B cell (primary cell): ENCODE measurements around the gene RFWD3. TPM values are rescaled to one million over a fixed set of nuclear protein-coding genes. Genes with fewer than 3 reads are reported as not detected.

Experiments
- ATAC-seq: fragments of 200-7000 bp; cut with Tn5 transposase; one replicate; pipeline ENCODE4 v1.10.0; 2021; ENCODE audit warnings: low read depth, mild to moderate bottlenecking, moderate number of reproducible peaks, moderate library complexity
- CTCF ChIA-PET: fragments of 350-600 bp; sonication (Branson Sonifier 250); formaldehyde crosslinking; loops from one replicate; lab custom pipeline; 2021; ENCODE audit warnings: antibody characterized with exemption, inconsistent platforms; lab: Charles Lee
- POLR2A ChIA-PET: fragments of 350-600 bp; sonication (Branson Sonifier 250); formaldehyde crosslinking; loops from one replicate; lab custom pipeline; 2021; ENCODE audit warnings: antibody characterized with exemption; lab: Charles Lee
- DNase-seq: peaks from one replicate; pipeline ENCODE4 v3.0.0; 2013
- H2AFZ ChIP-seq: 2 replicates; pipeline ENCODE4 v1.6.1; 2012; ENCODE audit warnings: mild to moderate bottlenecking, low read depth, low read length; ENCODE audit not compliant: insufficient read depth, poor library complexity, severe bottlenecking
- H3K27ac ChIP-seq, 2 donors: 1 replicate in 1 of 2; 2 replicates in 1 of 2; pipeline ENCODE4 v1.5.1; 2012 to 2013; ENCODE audit warnings: low read length in 2 of 2, mild to moderate bottlenecking in 2 of 2, moderate library complexity in 1 of 2
- H3K27me3 ChIP-seq, 4 experiments: fragments of 200-600 bp in 1 of 4; sonication (generic) in 1 of 4; replicated peaks in 1 of 4; 1 replicate in 2 of 4; 2 replicates in 2 of 4; pipeline versions ENCODE4 v1.6.1 to v1.7.0; 2013 to 2016; ENCODE audit warnings: low read length in 3 of 4, mild to moderate bottlenecking in 2 of 4, mixed read lengths in 1 of 4, moderate library complexity in 1 of 4; ENCODE audit not compliant: insufficient read depth in 4 of 4, control insufficient read depth in 3 of 4; ENCODE audit errors: control extremely low read depth in 1 of 4
- H3K36me3 ChIP-seq, 2 experiments: replicated peaks in 1 of 2; 1 replicate in 1 of 2; 2 replicates in 1 of 2; pipeline versions ENCODE4 v1.6.1 to v1.7.1; 2013; ENCODE audit warnings: low read length in 1 of 2; ENCODE audit not compliant: insufficient read depth in 2 of 2, control insufficient read depth in 1 of 2; ENCODE audit errors: control extremely low read depth in 1 of 2, extremely low read depth in 1 of 2
- H3K4me1 ChIP-seq, 2 donors: fragments of 200-600 bp in 1 of 2; sonication (generic) in 1 of 2; 1 replicate in 1 of 2; 2 replicates in 1 of 2; pipeline versions ENCODE4 v1.5.1 to v1.6.1; 2013 to 2017; ENCODE audit warnings: low read length in 2 of 2; ENCODE audit not compliant: control insufficient read depth in 2 of 2, insufficient read depth in 2 of 2
- H3K4me2 ChIP-seq: replicated peaks from 2 replicates; pipeline ENCODE3; 2012; ENCODE audit warnings: mild to moderate bottlenecking, low read depth, low read length; ENCODE audit not compliant: poor library complexity, severe bottlenecking
- H3K4me3 ChIP-seq, 5 experiments: fragments of 200-600 bp in 1 of 5; sonication (generic) in 1 of 5; 1 replicate in 3 of 5; 2 replicates in 2 of 5; pipeline versions ENCODE4 v1.5.1 to v1.7.0; 2011 to 2016; ENCODE audit warnings: low read length in 4 of 5, mild to moderate bottlenecking in 4 of 5, low read depth in 2 of 5, control low read depth in 1 of 5, moderate library complexity in 1 of 5; ENCODE audit not compliant: insufficient read depth in 1 of 5; ENCODE audit errors: control extremely low read depth in 1 of 5, extremely low read depth in 1 of 5
- H3K79me2 ChIP-seq: fragments of 200-600 bp; sonication (generic); one replicate; pipeline ENCODE4 v1.6.0; 2016; ENCODE audit warnings: low read length; ENCODE audit not compliant: control insufficient read depth, insufficient read depth
- H3K9ac ChIP-seq: fragments of 200-600 bp; sonication (generic); 2 replicates; pipeline ENCODE4 v1.6.1; 2017; ENCODE audit warnings: mild to moderate bottlenecking, low read length, moderate library complexity
- H3K9me3 ChIP-seq, 3 donors: one replicate each; pipeline versions ENCODE4 v1.6.1 to v1.7.1; 2013; ENCODE audit warnings: low read length in 2 of 3; ENCODE audit not compliant: control insufficient read depth in 2 of 3, insufficient read depth in 1 of 3; ENCODE audit errors: control extremely low read depth in 1 of 3
- H4K20me1 ChIP-seq: 2 replicates; pipeline ENCODE4 v1.6.0; 2012; ENCODE audit warnings: mild to moderate bottlenecking, low read length; ENCODE audit not compliant: insufficient read depth, control insufficient read depth, poor library complexity, severe bottlenecking
- H3K27ac Mint-ChIP-seq: one replicate; pipeline ENCODE4 v1.8.0; 2021; ENCODE audit warnings: mixed read lengths
- H3K27me3 Mint-ChIP-seq: one replicate; pipeline ENCODE4 v1.8.0; 2021; ENCODE audit warnings: mixed read lengths
- H3K4me1 Mint-ChIP-seq: one replicate; pipeline ENCODE4 v1.8.0; 2021; ENCODE audit warnings: mixed read lengths
- H3K4me3 Mint-ChIP-seq: one replicate; pipeline ENCODE4 v1.8.0; 2021; ENCODE audit warnings: mixed read lengths
- H3K9me3 Mint-ChIP-seq: one replicate; pipeline ENCODE4 v1.8.0; 2022; ENCODE audit warnings: mixed read lengths; ENCODE audit not compliant: insufficient read depth
- EZH2 ChIP-seq: IDR thresholded peaks from 2 replicates; pipeline ENCODE4 v1.6.1; 2012; ENCODE audit warnings: borderline replicate concordance, low read depth, mild to moderate bottlenecking, moderate library complexity, low read length; ENCODE audit not compliant: insufficient read depth, poor library complexity, severe bottlenecking
- WGBS: methylation state at CpG from one replicate; pipeline ENCODE4 v1.1.5; 2013; ENCODE audit warnings: missing lambda C conversion rate; ENCODE audit not compliant: insufficient coverage; 5-methylcytosine and 5-hydroxymethylcytosine counted together
- intact Hi-C: fragments of 100-400 bp; cut with micrococcal nuclease; formaldehyde crosslinking; loops from one replicate; pipeline ENCODE4 v1.10.0; 2022
- polyA plus RNA-seq: library from polyadenylated mRNA; depleted of rRNA; stranded (reverse); fragments of >200 nt; gene quantifications from 2 replicates; pipeline ENCODE4 v1.2.3, GENCODE V29; 2012
- total RNA-seq, 2 donors: library from RNA; stranded (reverse); fragments of 120-200 nt in 1 of 2; gene quantifications; 1 replicate in 1 of 2; 2 replicates in 1 of 2; pipeline versions ENCODE4 v1.2.3 to v1.2.4, GENCODE V29; 2013 to 2022
- TF ChIP-seq, protein P1 (sequence below): fragments of 200-600 bp; IDR thresholded peaks from one replicate; pipeline ENCODE4 v1.8.0; 2022; ENCODE audit warnings: antibody characterized with exemption, mild to moderate bottlenecking

Gene RFWD3
- total and polyA plus RNA-seq, 2 donors (not counting 1 experiment from before 2014, with no cell fraction given), result 19.7 to 63.3 TPM

DNA sequence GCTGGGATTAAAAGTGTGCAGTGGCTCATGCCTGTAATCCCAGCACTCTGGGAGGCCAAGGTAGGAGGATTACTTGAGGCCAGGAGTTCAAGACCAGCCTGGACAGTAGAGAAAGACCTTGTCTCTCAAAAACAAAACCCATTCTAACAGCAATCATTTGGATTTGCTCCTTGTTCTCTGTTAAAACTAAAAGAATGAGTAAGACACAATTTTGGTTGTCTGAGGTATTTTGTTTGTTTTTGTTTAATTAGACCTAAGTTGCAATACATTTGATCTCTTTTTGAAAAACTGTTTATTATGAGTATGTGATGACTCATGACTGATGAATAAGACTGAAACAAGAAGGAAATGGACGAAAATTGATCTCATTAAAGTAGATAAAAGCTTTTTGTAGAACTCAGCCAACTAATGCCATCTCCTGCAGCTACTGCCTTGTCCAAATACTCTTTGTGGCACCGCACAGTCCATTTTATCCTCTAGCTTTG lies 88.8 kb downstream of the RFWD3 start:
- Mint-ChIP-seq H3K4me3 (peak overlapping the region; percentile 15), H3K4me1 (peaks cover 50% of the 10 kb centered on the region), H3K27me3 (no peaks in the 10 kb centered on the region), H3K27ac (peak overlapping the region; percentile 34), H3K9me3 (no peaks in the 10 kb centered on the region)
- WGBS, result no CpG with 5 or more reads among the region's 2 CpGs
- ATAC-seq (no peak), DNase-seq (no peak)
- Histone ChIP-seq H3K79me2 (peaks cover 97% of the 10 kb centered on the region), H3K9me3 (no peaks in the 10 kb centered on the region), H3K4me3 (no peak overlapping the region), H3K27me3 (no peaks in the 10 kb centered on the region), H3K4me2 (no peak overlapping the region), H3K27ac (no peak overlapping the region), H4K20me1 (peaks cover 53% of the 10 kb centered on the region), H3K4me1 (peaks cover 12 to 14% of the 10 kb centered on the region in 2 donors), H3K36me3 (no peaks in the 10 kb centered on the region), H2AFZ (no peak overlapping the region), H3K9ac (no peak overlapping the region)
- intact Hi-C loops, result no loop called here
- CTCF ChIA-PET, result no interaction called here
- TF ChIP-seq, protein P1, sequence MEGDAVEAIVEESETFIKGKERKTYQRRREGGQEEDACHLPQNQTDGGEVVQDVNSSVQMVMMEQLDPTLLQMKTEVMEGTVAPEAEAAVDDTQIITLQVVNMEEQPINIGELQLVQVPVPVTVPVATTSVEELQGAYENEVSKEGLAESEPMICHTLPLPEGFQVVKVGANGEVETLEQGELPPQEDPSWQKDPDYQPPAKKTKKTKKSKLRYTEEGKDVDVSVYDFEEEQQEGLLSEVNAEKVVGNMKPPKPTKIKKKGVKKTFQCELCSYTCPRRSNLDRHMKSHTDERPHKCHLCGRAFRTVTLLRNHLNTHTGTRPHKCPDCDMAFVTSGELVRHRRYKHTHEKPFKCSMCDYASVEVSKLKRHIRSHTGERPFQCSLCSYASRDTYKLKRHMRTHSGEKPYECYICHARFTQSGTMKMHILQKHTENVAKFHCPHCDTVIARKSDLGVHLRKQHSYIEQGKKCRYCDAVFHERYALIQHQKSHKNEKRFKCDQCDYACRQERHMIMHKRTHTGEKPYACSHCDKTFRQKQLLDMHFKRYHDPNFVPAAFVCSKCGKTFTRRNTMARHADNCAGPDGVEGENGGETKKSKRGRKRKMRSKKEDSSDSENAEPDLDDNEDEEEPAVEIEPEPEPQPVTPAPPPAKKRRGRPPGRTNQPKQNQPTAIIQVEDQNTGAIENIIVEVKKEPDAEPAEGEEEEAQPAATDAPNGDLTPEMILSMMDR, result no peak
- TF ChIP-seq EZH2, result no peak
- POLR2A ChIA-PET, result interaction anchor here (0.6 kb wide), 1 partner anchor 89 kb away, joined by 7 read pairs; the partner anchor contains the start of gene RFWD3

- no peak for DNase-seq
- no peaks in the 10 kb centered on the region for H3K36me3 ChIP-seq
- H3K9ac ChIP-seq, result no peak overlapping the region
- H3K79me2 ChIP-seq, result peaks cover 99% of the 10 kb centered on the region
- H3K4me1 Mint-ChIP-seq, result peaks cover 53% of the 10 kb centered on the region
- POLR2A ChIA-PET, result no interaction called here
- peak overlapping the region; percentile 6 for H3K27ac Mint-ChIP-seq
- no peak for TF ChIP-seq EZH2
- TF ChIP-seq, protein P1, result no peak
- 89% methylated on average over 7 of the region's 12 CpGs for WGBS
- no peaks in the 10 kb centered on the region for H3K9me3 Mint-ChIP-seq
- H3K9me3 ChIP-seq, result no peaks in the 10 kb centered on the region
- H3K27ac ChIP-seq, result no peak overlapping the region
- H3K4me3 ChIP-seq, result no peak overlapping the region
- ATAC-seq, result no peak
- H3K4me2 ChIP-seq, result no peak overlapping the region
- no peaks in the 10 kb centered on the region for H3K27me3 Mint-ChIP-seq
- no peak overlapping the region for H2AFZ ChIP-seq
- H3K4me1 ChIP-seq, result peaks cover 5 to 8% of the 10 kb centered on the region in 2 donors
- no peaks in the 10 kb centered on the region for H3K27me3 ChIP-seq
- intact Hi-C loops, result no loop called here
- peaks cover 67% of the 10 kb centered on the region for H4K20me1 ChIP-seq
- CTCF ChIA-PET, result no interaction called here
- H3K4me3 Mint-ChIP-seq, result no peak overlapping the region
These were observed 90.7 kb downstream of the RFWD3 start for GRCh38 chr16:74575807-74576643.
